Measurements from ENCODE around the gene OPCML. TPM values are rescaled to one million over a fixed set of nuclear protein-coding genes. Genes with fewer than 3 reads are reported as not detected.

Gene OPCML
- total and polyA plus RNA-seq, 12 donors, result under 0.01 to 1.2 (median 0.39) TPM

DNA sequence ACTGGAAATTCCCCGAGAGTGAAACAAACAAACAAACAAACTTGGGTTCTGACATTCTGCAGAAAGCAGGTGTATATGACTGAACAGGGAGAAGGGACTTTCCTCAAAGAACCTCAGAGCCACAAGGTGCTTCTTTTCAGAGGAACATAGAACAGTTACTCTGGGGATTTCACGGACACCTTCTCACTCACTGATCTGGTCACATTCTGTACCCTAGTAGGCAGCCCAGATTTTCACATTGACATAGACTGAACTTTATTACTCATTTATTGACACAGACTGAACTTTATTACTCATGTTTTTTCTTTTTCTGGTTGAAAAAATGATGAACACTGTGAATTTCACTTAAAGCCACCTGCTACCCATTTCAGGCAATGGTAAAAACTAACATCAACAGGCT lies 263.0 kb downstream of the OPCML start:
- DNase-seq (no peak), ATAC-seq (no peak)
- Histone ChIP-seq H3K4me1 (no peaks in the 10 kb centered on the region), H3K36me3 (no peaks in the 10 kb centered on the region), H3K27ac (no peak overlapping the region), H3K27me3 (peaks cover 0 to 42% (median 12%) of the 10 kb centered on the region in 7 donors), H3K4me3 (no peak overlapping the region), H3K9me3 (no peaks in the 10 kb centered on the region)
- TF ChIP-seq, protein P1, sequence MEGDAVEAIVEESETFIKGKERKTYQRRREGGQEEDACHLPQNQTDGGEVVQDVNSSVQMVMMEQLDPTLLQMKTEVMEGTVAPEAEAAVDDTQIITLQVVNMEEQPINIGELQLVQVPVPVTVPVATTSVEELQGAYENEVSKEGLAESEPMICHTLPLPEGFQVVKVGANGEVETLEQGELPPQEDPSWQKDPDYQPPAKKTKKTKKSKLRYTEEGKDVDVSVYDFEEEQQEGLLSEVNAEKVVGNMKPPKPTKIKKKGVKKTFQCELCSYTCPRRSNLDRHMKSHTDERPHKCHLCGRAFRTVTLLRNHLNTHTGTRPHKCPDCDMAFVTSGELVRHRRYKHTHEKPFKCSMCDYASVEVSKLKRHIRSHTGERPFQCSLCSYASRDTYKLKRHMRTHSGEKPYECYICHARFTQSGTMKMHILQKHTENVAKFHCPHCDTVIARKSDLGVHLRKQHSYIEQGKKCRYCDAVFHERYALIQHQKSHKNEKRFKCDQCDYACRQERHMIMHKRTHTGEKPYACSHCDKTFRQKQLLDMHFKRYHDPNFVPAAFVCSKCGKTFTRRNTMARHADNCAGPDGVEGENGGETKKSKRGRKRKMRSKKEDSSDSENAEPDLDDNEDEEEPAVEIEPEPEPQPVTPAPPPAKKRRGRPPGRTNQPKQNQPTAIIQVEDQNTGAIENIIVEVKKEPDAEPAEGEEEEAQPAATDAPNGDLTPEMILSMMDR (IDR thresholded peaks at IDR 0.05), result no peak
- intact Hi-C loops (cut with DNase I), result no loop called here
- 84 to 87% methylated on average over 2 of the region's 2 CpGs for WGBS, 2 donors

DNA sequence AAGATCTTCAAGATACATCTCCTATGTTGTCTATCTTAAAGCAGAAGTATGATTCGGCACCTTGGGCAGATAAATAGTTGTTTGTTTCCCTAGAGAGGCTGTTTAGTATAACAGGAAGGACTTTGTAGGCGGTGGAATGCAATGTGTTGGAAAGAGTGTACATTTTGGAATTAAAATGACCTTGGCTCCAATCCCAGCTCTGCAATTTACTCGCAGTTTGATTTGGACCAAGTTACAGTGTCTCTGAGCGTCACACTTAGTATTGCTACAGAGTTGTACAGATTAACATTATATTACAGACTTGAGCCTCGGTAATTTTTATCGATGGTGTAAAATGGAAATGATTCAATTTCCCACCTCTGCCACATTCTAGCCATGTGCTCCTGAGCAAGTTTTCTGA lies 265.3 kb downstream of the OPCML start:
- H3K36me3 ChIP-seq, result no peaks in the 10 kb centered on the region
- intact Hi-C loops (cut with DNase I), result no loop called here
- WGBS, 2 donors, result 50 to 52% methylated on average over 6 of the region's 6 CpGs
- no peaks in the 10 kb centered on the region for H3K9me3 ChIP-seq
- no peak overlapping the region for H3K27ac ChIP-seq
- ATAC-seq (no peak), DNase-seq (no peak)
- H3K4me1 ChIP-seq, result no peaks in the 10 kb centered on the region
- TF ChIP-seq, protein P1 (IDR thresholded peaks at IDR 0.05), result no peak
- peaks cover 0 to 60% (median 23%) of the 10 kb centered on the region in 7 donors for H3K27me3 ChIP-seq
- H3K4me3 ChIP-seq, result no peak overlapping the region

DNA sequence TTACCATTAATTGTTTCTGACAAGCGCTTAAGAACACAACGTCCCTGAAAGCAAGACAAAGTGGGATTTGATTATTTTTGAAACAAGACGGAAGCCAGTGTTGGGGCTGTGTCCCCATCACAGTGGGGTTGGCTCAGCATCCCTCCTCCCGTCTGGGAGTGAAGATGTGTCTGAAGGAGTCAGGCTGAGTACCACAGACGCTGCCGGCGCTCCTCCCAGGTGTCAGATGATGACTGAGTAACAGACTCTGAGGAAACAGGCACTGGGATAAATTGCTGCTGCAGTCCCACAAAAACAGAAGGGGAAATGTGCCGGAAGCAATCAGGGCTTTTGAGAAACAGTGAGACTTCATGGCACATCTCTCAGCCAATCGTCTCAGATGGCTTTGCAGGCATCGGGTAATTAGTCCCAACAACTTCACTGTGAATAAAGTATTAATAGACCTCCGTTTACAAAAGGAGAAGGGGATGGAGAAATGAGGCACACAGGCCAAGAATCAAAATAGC lies 266.7 kb downstream of the OPCML start:
- Histone ChIP-seq H3K27ac (no peak overlapping the region), H3K27me3 (peaks cover 0 to 50% (median 23%) of the 10 kb centered on the region in 7 donors), H3K36me3 (no peaks in the 10 kb centered on the region), H3K9me3 (no peaks in the 10 kb centered on the region), H3K4me3 (no peak overlapping the region), H3K4me1 (no peaks in the 10 kb centered on the region)
- 65 to 73% methylated on average over 11 of the region's 11 CpGs for WGBS, 2 donors
- intact Hi-C loops (cut with DNase I), result no loop called here
- TF ChIP-seq, protein P1 (IDR thresholded peaks at IDR 0.05), result no peak
- ATAC-seq (no peak), DNase-seq (no peak)

DNA sequence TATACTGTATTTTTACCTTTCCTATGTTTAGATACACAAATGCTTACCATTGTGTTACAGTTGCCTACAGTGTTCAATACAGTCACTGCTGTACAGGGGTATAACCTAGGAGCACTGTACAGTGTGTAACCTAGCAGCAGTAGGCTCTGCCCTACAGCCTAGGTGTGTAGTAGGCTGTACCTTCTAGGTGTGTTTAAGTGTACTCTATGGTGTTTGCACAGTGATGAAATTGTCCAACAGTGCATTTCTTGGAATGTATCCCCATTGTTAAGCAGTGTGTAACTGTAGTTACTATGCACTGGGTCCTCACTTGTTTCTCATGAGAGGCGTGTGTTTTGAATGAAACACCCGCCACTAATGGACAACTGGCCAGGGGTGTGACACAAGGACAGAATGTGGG lies 269.0 kb downstream of the OPCML start:
- no peak for ATAC-seq
- intact Hi-C loops (cut with DNase I), result no loop called here
- Histone ChIP-seq H3K4me1 (no peaks in the 10 kb centered on the region), H3K27me3 (peaks cover 0 to 33% (median 16%) of the 10 kb centered on the region in 7 donors), H3K9me3 (no peaks in the 10 kb centered on the region), H3K36me3 (no peaks in the 10 kb centered on the region), H3K27ac (no peak overlapping the region), H3K4me3 (no peak overlapping the region)
- WGBS, 2 donors, result 88 to 93% methylated on average over 2 of the region's 2 CpGs
- DNase-seq, result no peak
- TF ChIP-seq, protein P1 (IDR thresholded peaks at IDR 0.05), result no peak
